K562 treated with DMSO at 1 percent for 24 hours (cell line): ENCODE results near the gene OR2A25. TPM values are rescaled to one million over a fixed set of nuclear protein-coding genes. Genes with fewer than 3 reads are reported as not detected.

Source experiments
- total RNA-seq: library from RNA; unstranded; fragments of 300-600 nt; gene quantifications from 2 replicates; pipeline ENCODE4 v1.2.3, GENCODE V29; 2022; ENCODE audit warnings: low read depth; ENCODE audit not compliant: insufficient read depth

OR2A25 gene
- total RNA-seq, result not detected in 2 replicates

DNA sequence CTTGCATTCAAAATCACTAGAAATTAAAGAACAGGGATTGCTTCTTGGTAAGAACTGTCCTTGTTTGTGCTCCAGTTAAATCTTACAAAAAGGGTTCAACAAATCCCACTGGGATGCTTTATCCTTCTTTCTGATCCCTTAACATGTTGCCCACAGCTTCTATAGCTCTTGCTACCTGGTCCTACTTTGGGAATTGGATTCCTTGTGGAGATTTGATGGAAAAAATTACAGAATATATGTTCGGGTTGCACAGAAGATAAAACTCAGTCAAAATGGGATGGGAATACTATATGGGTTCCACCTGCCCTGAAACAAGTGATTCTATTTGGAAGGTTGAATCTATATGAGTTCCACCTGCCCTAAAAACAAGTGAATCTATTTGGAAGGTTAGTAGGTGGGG lies at the start of gene OR2A25:
Gene OR2A25 (plus strand): TSS at position 301 of the 400 bp plus-strand sequence. CDS start 4,409 bp downstream, outside the sequence.

GRCh38 chr7:144048648-144049047 lies 21.0 kb upstream of the OR2A25 start, which contains the start of gene OR2A5:
Gene OR2A5 (plus strand): TSS chr7:144048948. CDS start chr7:144050402, 1,454 bp downstream.

GRCh38 chr7:144085978-144086377 lies 16.4 kb downstream of the OR2A25 start, which contains the start of gene OR2A12:
Gene OR2A12 (plus strand): TSS chr7:144086278. CDS start chr7:144095108, 8,830 bp downstream.

DNA sequence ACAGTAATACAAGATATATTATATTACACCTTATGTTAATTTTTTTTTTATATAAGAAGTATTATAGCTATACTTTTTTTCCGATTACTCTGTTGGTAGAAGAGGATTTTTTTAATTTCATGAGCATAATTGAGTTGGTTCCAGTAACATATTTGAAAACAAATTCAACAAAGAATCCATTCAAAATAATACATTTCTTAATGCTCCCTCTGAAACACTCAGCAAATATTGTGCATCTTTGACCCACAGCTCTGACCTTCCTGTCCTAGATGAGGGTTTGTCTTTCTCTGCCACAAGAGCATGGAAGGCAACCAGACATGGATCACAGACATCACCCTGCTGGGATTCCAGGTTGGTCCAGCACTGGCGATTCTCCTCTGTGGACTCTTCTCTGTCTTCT lies 39.7 kb downstream of the OR2A25 start, which contains the start of gene OR2A2:
Gene OR2A2 (plus strand): TSS at position 301 of the 400 bp plus-strand sequence. CDS start 0 bp downstream, at position 301.

GRCh38 chr7:144122876-144123275 lies 53.3 kb downstream of the OR2A25 start, which contains the start of gene OR2A14:
Gene OR2A14 (plus strand): TSS chr7:144123176. CDS start chr7:144129113, 5,937 bp downstream.

Other genes with a start within 250 kb of the OR2A25 start
- gene TCAF1, start 167.6 kb upstream of the OR2A25 start, total RNA-seq, result 53.3 and 58.8 TPM in 2 replicates
- gene OR2F2, start 134.6 kb upstream of the OR2A25 start, total RNA-seq, result not detected in 2 replicates
- not detected in 2 replicates for gene OR2F1, start 115.0 kb upstream of the OR2A25 start, total RNA-seq
- gene OR6B1, start 69.5 kb upstream of the OR2A25 start, total RNA-seq, result not detected in 2 replicates
- gene OR2A5, start 20.9 kb upstream of the OR2A25 start, total RNA-seq, result not detected in 2 replicates
- gene OR2A12, start 16.5 kb downstream of the OR2A25 start, total RNA-seq, result not detected in 2 replicates
- gene OR2A2, start 39.8 kb downstream of the OR2A25 start, total RNA-seq, result not detected in 2 replicates
- not detected in 2 replicates for gene OR2A14, start 53.4 kb downstream of the OR2A25 start, total RNA-seq
- gene CTAGE4, start 113.7 kb downstream of the OR2A25 start, total RNA-seq, result not detected in 2 replicates
- 0.25 TPM in 1 of 2 replicates, not detected in the other for gene ARHGEF35, start 126.0 kb downstream of the OR2A25 start, total RNA-seq
- not detected in 2 replicates for gene OR2A42, start 169.8 kb downstream of the OR2A25 start, total RNA-seq
- not detected in 2 replicates for gene OR2A7, start 195.0 kb downstream of the OR2A25 start, total RNA-seq
- gene CTAGE8, start 199.5 kb downstream of the OR2A25 start, total RNA-seq, result not detected in 2 replicates
- gene OR2A1, start 242.6 kb downstream of the OR2A25 start, total RNA-seq, result not detected in 2 replicates